Osteocyte (in vitro differentiated cells): ENCODE data around the gene ADGRA1. TPM values are rescaled to one million over a fixed set of nuclear protein-coding genes. Genes with fewer than 3 reads are reported as not detected.
A peak's percentile ranks its signal among the peaks of the same experiment; 100 is the strongest.

Experiments
- DNase-seq: peaks from one replicate; pipeline ENCODE4 v3.0.0; 2021; ENCODE audit warnings: mixed read lengths; ENCODE audit not compliant: unreplicated experiment; ENCODE audit errors: extremely low spot score
- H3K27ac Mint-ChIP-seq: one replicate; pipeline ENCODE4 v1.8.0; 2021; ENCODE audit warnings: mild to moderate bottlenecking, mixed read lengths; ENCODE audit not compliant: unreplicated experiment
- H3K27me3 Mint-ChIP-seq: one replicate; pipeline ENCODE4 v1.8.0; 2021; ENCODE audit warnings: mixed read lengths; ENCODE audit not compliant: unreplicated experiment
- H3K36me3 Mint-ChIP-seq: one replicate; pipeline ENCODE4 v1.8.0; 2021; ENCODE audit warnings: mixed read lengths; ENCODE audit not compliant: unreplicated experiment
- H3K4me1 Mint-ChIP-seq: one replicate; pipeline ENCODE4 v1.8.0; 2021; ENCODE audit warnings: mixed read lengths; ENCODE audit not compliant: unreplicated experiment
- H3K4me3 Mint-ChIP-seq: one replicate; pipeline ENCODE4 v1.8.0; 2021; ENCODE audit warnings: mild to moderate bottlenecking, moderate library complexity, mixed read lengths; ENCODE audit not compliant: unreplicated experiment
- H3K9me3 Mint-ChIP-seq: one replicate; pipeline ENCODE4 v1.8.0; 2021; ENCODE audit warnings: mixed read lengths; ENCODE audit not compliant: unreplicated experiment
- total RNA-seq: library from RNA; stranded (reverse); gene quantifications from 2 replicates; pipeline ENCODE4 v1.2.1, GENCODE V29; 2021
- TF ChIP-seq, protein P1 (sequence below): fragments of 200-600 bp; sonication (generic); IDR thresholded peaks from 2 replicates; pipeline ENCODE4 v1.5.0; 2021; ENCODE audit warnings: antibody characterized with exemption, mild to moderate bottlenecking, moderate library complexity

The ADGRA1 gene
- total RNA-seq, 1 donor from 2014 or later, result not detected

DNA sequence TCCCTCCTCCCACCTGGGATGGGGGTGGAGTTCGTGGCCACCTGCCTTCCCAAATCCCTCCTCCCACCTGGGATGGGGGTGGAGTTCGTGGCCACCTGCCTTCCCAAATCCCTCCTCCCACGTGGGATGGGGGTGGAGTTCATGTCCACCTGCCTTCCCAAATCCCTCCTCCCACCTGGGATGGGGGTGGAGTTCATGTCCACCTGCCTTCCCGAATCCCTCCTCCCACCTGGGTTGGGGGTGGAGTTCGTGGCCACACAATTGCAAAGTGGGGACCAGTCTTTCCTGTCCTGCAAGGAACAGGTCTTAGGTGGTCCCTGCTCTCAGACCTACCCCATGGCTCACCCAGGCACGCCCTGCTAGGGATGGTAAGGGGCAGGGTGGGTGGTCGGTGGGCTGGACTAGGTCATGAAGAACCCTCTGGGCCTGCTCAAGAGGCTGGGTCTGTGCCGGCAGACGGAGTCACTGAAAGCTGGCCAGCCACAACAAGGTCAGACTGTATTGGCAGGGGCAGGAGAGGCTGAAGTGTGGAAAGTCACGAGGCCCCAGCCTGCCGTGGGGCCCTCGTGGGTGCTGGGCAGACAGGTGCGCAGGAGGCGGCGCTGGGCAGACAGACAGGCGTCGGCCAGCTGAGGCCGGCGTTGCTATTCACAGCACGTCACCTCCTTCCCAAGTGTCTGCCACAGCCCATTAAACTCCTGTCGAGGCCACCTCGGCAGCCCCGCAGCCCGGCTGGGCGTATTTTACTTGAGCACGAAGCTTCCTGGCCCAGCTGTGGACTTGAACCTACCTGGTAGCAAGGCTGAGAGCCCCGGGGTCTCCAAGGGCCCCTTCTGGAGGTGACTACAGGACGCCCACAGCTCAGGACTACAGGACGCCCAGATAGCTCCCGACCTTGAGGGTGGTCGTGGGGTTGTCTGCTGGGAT, 76.4 kb downstream of the ADGRA1 start:
- Mint-ChIP-seq H3K9me3 (peaks cover 4% of the 10 kb centered on the region), H3K4me1 (no peaks in the 10 kb centered on the region)

DNA sequence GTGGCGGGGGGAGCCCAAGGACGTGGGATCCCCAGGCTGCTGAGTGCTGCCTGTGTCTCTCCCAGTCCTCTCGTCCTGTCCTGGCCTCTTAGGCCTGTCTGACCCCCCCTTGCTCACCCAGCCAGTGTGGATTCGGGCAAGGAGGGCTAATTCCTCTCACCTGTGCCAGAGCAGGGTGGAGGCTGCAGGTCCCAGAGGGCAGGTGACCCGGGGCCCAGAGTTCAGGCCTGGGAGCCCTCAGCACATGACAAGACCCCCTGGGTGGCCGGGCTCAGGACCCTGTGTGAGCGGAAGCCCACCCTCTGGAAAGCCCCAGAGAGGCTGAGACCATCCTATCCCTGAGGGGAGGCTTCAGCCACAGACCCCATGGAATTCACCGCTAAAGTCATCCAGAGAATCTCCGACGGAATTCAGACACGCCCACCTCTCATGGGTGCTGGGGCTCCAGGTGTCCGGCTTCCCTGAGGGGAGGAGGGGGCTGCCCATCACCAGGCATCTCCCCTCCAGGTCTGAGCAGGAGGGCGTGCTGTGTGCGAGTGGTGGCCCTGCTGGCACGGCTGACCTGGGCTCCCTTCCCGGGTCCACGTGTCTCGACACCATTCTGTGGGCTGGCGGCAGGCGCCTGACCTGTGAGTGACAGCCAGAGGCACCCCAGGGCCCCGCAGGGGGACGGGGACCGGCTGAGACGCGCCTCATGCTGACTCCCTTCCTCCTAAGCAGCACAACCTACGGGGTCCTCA, 77.3 kb downstream of the ADGRA1 start:
- H3K9me3 Mint-ChIP-seq, result peaks cover 4% of the 10 kb centered on the region
- no peaks in the 10 kb centered on the region for H3K4me1 Mint-ChIP-seq
- H3K4me3 Mint-ChIP-seq, result no peak overlapping the region
- no peak overlapping the region for H3K27ac Mint-ChIP-seq
- TF ChIP-seq, protein P1, sequence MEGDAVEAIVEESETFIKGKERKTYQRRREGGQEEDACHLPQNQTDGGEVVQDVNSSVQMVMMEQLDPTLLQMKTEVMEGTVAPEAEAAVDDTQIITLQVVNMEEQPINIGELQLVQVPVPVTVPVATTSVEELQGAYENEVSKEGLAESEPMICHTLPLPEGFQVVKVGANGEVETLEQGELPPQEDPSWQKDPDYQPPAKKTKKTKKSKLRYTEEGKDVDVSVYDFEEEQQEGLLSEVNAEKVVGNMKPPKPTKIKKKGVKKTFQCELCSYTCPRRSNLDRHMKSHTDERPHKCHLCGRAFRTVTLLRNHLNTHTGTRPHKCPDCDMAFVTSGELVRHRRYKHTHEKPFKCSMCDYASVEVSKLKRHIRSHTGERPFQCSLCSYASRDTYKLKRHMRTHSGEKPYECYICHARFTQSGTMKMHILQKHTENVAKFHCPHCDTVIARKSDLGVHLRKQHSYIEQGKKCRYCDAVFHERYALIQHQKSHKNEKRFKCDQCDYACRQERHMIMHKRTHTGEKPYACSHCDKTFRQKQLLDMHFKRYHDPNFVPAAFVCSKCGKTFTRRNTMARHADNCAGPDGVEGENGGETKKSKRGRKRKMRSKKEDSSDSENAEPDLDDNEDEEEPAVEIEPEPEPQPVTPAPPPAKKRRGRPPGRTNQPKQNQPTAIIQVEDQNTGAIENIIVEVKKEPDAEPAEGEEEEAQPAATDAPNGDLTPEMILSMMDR, result no peak
- H3K36me3 Mint-ChIP-seq, result no peaks in the 10 kb centered on the region
- DNase-seq, result peak; percentile 82
- H3K27me3 Mint-ChIP-seq, result peaks cover 15% of the 10 kb centered on the region

More for the DNA sequence above, 76.4 kb downstream of the ADGRA1 start:
- peak; percentile 82 for DNase-seq
- Mint-ChIP-seq H3K36me3 (no peaks in the 10 kb centered on the region), H3K27ac (no peak overlapping the region), H3K27me3 (peaks cover 15% of the 10 kb centered on the region), H3K4me3 (no peak overlapping the region)
- TF ChIP-seq, protein P1, result no peak

DNA sequence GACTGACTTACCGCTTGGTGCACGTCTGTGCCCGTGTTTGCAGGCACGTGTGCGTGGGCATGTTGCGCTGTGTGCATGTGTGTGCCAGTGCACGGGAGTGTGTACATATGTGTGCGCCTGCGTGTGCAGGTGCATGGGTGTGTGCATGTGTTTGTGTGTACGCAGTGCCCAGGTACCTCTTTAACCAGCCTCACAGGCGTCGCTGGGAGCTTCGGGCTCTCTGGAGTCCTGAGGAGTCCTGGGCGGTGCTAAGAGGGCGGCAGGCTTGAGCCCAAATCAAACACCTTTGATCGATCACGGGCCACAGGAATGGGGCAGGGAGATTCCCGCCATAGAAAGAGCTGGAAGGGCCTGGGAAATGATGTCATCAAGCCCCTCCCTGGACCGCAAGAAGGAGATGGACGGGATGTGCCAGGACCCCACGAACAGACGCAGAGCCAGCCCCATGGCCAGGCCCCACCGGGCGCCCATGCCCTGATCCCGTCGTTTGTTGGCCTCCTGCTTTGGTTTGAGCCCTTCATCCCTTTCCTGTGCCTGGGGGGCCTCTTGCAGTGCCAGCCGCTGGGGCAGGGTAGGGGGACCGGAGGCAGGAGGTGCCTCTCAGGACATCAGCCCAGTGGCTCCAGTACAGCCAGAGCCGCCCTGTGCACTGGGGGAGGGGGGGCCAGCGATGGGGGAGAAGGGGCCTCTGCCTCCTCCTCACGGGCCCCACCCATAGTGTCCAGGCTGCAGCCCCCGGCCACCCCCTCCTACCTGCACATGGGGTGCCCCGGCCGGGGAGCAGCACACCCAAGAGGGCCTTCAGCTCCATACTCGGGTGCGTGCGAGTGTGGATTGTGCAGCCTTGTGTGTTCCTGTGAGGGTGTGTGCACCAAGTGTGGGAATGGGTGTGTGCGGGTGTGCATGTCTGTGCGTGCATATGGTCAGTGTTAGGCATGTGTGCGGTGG, 78.1 kb downstream of the ADGRA1 start:
- no peak overlapping the region for H3K4me3 Mint-ChIP-seq
- DNase-seq, result peak; percentile 84
- peaks cover 4% of the 10 kb centered on the region for H3K9me3 Mint-ChIP-seq
- H3K27me3 Mint-ChIP-seq, result peaks cover 15% of the 10 kb centered on the region
- no peak overlapping the region for H3K27ac Mint-ChIP-seq
- H3K4me1 Mint-ChIP-seq, result no peaks in the 10 kb centered on the region
- TF ChIP-seq, protein P1, result no peak
- no peaks in the 10 kb centered on the region for H3K36me3 Mint-ChIP-seq

DNA sequence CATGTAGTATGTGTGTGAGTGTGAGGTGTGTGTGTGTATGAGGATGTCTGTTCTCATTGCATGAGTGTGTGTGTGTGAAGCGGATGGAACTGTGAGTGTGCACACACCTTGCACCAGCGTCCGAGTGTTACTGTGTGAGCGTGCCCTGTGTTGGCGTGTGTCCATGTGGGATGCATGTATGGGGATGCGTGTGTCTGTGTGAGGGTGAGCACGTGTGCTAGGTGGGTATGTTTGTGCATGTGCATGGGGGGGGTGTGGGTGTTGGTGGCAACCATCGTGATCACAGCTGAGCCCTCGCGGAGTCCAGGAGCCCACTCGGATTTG, 78.7 kb downstream of the ADGRA1 start:
- no peak overlapping the region for H3K4me3 Mint-ChIP-seq
- H3K9me3 Mint-ChIP-seq, result peaks cover 4% of the 10 kb centered on the region
- H3K27ac Mint-ChIP-seq, result no peak overlapping the region
- no peaks in the 10 kb centered on the region for H3K4me1 Mint-ChIP-seq
- peaks cover 10% of the 10 kb centered on the region for H3K27me3 Mint-ChIP-seq
- DNase-seq, result no peak
- TF ChIP-seq, protein P1, result no peak
- no peaks in the 10 kb centered on the region for H3K36me3 Mint-ChIP-seq
